WI38 (cell line): ENCODE measurements around the gene RIMS4.

Experiments used
- H3K4me3 ChIP-seq: 2 replicates; pipeline ENCODE4 v1.5.1; 2011; ENCODE audit warnings: low read depth, mild to moderate bottlenecking, control low read depth, low read length
- TF ChIP-seq, protein P1 (sequence below): IDR thresholded peaks from 2 replicates; pipeline ENCODE4 v1.5.1; 2012; ENCODE audit warnings: low read depth, mild to moderate bottlenecking, control low read depth, low read length

The RIMS4 gene

DNA sequence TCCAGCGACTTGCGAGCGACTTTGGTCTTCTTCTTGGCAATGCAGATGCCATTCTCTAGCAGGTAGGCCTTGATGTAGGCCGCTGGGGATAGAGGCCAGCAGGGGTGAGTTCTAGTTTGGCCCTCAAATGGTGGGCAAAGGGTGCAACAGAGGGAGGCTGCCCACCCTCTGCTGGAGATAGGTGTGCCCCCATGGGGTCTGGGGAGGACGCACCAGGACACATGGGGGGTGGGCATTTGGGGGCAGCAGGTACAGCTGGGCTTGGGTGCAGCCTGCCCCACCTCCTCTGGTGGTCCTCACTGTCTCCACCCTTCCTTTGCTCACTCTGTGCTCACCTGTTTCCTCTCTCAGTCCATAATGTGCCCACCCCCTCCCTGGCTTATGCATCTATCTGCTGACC lies 53.4 kb downstream of the RIMS4 start:
- no peak overlapping the region for H3K4me3 ChIP-seq
- TF ChIP-seq, protein P1, sequence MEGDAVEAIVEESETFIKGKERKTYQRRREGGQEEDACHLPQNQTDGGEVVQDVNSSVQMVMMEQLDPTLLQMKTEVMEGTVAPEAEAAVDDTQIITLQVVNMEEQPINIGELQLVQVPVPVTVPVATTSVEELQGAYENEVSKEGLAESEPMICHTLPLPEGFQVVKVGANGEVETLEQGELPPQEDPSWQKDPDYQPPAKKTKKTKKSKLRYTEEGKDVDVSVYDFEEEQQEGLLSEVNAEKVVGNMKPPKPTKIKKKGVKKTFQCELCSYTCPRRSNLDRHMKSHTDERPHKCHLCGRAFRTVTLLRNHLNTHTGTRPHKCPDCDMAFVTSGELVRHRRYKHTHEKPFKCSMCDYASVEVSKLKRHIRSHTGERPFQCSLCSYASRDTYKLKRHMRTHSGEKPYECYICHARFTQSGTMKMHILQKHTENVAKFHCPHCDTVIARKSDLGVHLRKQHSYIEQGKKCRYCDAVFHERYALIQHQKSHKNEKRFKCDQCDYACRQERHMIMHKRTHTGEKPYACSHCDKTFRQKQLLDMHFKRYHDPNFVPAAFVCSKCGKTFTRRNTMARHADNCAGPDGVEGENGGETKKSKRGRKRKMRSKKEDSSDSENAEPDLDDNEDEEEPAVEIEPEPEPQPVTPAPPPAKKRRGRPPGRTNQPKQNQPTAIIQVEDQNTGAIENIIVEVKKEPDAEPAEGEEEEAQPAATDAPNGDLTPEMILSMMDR, result no peak

DNA sequence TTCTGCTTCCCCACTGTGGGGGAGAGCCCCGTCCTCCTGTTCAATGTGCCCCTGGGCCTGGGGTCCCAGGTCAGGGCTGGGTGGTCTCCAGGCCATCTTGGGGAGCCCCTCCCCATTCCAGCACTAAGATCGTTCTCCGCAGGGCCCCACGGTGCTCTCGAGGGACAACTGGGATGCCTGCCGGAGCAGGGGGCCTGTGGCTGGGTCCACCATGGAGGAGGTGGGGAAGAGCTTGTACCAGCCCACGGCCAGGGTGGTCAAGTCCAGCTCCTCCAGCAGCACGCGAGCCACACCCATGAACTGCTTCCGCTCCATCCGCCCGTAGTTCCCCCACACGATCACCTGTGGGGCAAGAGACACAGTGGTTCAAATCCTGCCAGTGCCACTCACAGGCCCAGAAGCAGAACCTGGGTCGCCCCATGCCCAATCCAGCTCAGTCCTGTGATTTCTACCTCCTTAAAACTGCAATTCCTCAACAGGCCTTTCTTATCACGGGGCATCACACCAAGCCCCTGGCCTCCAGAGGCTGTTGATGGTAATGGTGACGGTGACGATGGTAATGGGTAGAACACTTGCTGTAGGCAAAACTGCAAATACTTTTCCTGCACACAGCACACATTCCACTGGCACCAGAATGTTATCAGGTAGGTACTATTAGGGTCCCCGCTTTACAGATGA lies 54.2 kb downstream of the RIMS4 start:
- TF ChIP-seq, protein P1, result no peak
- H3K4me3 ChIP-seq, result no peak overlapping the region

- no peak overlapping the region for H3K4me3 ChIP-seq
- TF ChIP-seq, protein P1, result no peak
These were observed 55.8 kb downstream of the RIMS4 start for GRCh38 chr20:44754554-44754953.

DNA sequence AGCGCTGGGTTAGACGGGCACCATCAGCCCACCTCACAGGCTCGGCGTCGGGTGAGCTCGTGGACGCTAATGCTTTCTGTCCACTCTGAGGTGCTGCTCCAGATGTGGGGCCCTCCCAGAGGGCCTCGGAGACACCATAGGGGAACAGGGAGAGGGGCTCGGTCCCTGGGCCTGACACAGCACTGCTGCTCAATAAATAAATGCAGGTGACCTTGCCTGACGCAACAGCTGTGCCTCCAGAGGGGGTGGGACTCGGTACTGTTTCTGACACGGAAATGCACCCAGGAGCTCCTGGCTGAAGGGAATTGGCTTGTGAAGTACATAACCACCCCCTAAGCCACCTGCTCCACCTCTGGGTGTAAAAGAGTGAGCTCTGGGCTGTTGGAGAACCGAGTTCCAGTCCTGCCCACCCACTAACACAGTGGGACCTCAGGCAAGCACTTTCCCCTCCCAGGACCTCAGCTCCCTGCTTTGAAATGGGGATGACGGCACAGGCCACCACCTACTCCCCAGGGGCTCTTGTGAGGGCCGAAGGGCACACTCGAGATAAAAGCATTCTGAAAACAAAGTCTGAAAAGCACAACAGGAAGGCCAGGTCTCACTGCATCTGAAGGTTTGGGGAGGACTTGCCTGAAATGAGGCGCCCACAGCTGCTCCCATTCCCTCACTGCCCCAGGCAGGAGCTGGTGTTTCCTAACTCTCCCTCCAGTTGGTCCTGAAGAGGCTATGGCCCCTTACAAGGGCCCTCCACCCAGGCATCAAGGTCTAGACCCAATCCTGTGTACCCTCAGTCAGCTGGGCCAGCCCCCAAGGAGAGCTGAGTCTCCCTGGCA lies 58.0 kb downstream of the RIMS4 start:
- H3K4me3 ChIP-seq, result no peak overlapping the region
- TF ChIP-seq, protein P1, result no peak

DNA sequence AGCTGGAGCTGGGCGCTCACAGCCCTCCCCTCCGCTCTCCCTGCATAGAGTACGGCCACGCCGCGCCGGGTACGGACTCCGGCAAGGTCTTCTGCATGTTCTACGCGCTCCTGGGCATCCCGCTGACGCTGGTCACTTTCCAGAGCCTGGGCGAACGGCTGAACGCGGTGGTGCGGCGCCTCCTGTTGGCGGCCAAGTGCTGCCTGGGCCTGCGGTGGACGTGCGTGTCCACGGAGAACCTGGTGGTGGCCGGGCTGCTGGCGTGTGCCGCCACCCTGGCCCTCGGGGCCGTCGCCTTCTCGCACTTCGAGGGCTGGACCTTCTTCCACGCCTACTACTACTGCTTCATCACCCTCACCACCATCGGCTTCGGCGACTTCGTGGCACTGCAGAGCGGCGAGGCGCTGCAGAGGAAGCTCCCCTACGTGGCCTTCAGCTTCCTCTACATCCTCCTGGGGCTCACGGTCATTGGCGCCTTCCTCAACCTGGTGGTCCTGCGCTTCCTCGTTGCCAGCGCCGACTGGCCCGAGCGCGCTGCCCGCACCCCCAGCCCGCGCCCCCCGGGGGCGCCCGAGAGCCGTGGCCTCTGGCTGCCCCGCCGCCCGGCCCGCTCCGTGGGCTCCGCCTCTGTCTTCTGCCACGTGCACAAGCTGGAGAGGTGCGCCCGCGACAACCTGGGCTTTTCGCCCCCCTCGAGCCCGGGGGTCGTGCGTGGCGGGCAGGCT lies 60.1 kb downstream of the RIMS4 start:
- no peak overlapping the region for H3K4me3 ChIP-seq
- TF ChIP-seq, protein P1, result no peak

DNA sequence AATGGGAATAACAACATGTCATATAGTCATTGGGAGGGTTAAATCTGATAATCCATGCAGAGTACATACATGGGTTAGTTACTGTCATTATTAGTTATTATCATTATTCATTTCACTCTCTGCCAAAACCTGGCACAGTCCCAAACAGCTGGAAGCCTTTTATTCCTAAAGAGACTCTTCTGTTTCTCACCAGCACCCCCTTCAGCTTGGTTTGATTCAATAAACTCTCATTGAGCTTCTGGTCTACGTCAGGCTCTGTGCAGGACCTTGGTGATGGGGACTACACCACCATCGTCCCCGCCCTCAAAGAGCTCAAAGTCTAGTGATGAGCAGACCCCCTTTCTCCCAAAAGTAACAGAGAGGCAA lies 62.4 kb downstream of the RIMS4 start:
- TF ChIP-seq, protein P1, result no peak
- H3K4me3 ChIP-seq, result no peak overlapping the region
